ENCODE measurements around the gene C22orf15.

C22orf15 gene

GRCh38 chr22:23754220-23754919, 8.4 kb upstream of the C22orf15 start, which contains the start of gene VPREB3:
TSS of gene VPREB3 (minus strand) at chr22:23754425. CDS start at chr22:23754363, 62 bp downstream.
- Histone ChIP-seq H3K4me3 (ENCODE audit: low read length) (0 out of 2 replicates have a peak within 1 kb of the TSS, but pooled peaks have one; percentile 91), H3K27me3 (ENCODE audit: low read depth, low read length) (no peaks in the 10 kb centered on the region), H3K9ac (ENCODE audit: low read length) (peak within 1 kb of the TSS; percentile 87; the same call in 1 of the 2 replicates), H3K4me1 (ENCODE audit: low read length) (peaks cover 37% of the 10 kb centered on the region), H3K27ac (ENCODE audit: low read length) (0 out of 2 replicates have a peak within 1 kb of the TSS, but pooled peaks have one; percentile 76), H2AFZ (ENCODE audit: low read depth, low read length) (no peak within 1 kb of the TSS), H3K9me3 (ENCODE audit: insufficient read depth, low read length) (no peaks in the 10 kb centered on the region), H4K20me1 (ENCODE audit: insufficient read depth, low read length) (no peaks in the 10 kb centered on the region), H3K36me3 (replicated peaks; ENCODE audit: low read depth, low read length) (no peaks in the 10 kb centered on the region), H3K4me2 (ENCODE audit: low read length) (peak within 1 kb of the TSS; percentile 98), H3K79me2 (ENCODE audit: low read length) (no peaks in the 10 kb centered on the region)
- no peak for TF ChIP-seq CTCF (IDR thresholded peaks at IDR 0.05; ENCODE audit: low read depth, low read length)

GRCh38 chr22:23754980-23755636, 7.7 kb upstream of the C22orf15 start:
- Histone ChIP-seq H3K27ac (ENCODE audit: low read length) (no peak overlapping the region), H3K4me3 (ENCODE audit: low read length) (no peak overlapping the region), H3K36me3 (replicated peaks; ENCODE audit: low read depth, low read length) (no peaks in the 10 kb centered on the region), H3K4me1 (ENCODE audit: low read length) (peaks cover 32% of the 10 kb centered on the region), H3K4me2 (ENCODE audit: low read length) (no peak overlapping the region), H2AFZ (ENCODE audit: low read depth, low read length) (no peak overlapping the region), H3K27me3 (ENCODE audit: low read depth, low read length) (no peaks in the 10 kb centered on the region), H3K9ac (ENCODE audit: low read length) (no peak overlapping the region), H3K79me2 (ENCODE audit: low read length) (no peaks in the 10 kb centered on the region), H3K9me3 (ENCODE audit: insufficient read depth, low read length) (no peaks in the 10 kb centered on the region), H4K20me1 (ENCODE audit: insufficient read depth, low read length) (no peaks in the 10 kb centered on the region)
- TF ChIP-seq EZH2phosphoT487 (IDR thresholded peaks at IDR 0.05; ENCODE audit: low read depth) (no peak), CTCF (IDR thresholded peaks at IDR 0.05; ENCODE audit: low read depth, low read length) (no peak)

- Histone ChIP-seq H2AFZ (ENCODE audit: low read depth, low read length) (no peak overlapping the region), H3K36me3 (replicated peaks; ENCODE audit: low read depth, low read length) (no peaks in the 10 kb centered on the region), H3K27ac (ENCODE audit: low read length) (no peak overlapping the region), H3K4me2 (ENCODE audit: low read length) (no peak overlapping the region), H3K4me3 (ENCODE audit: low read length) (no peak overlapping the region), H4K20me1 (ENCODE audit: insufficient read depth, low read length) (no peaks in the 10 kb centered on the region), H3K79me2 (ENCODE audit: low read length) (no peaks in the 10 kb centered on the region), H3K4me1 (ENCODE audit: low read length) (peaks cover 28% of the 10 kb centered on the region), H3K9me3 (ENCODE audit: insufficient read depth, low read length) (no peaks in the 10 kb centered on the region), H3K9ac (ENCODE audit: low read length) (no peak overlapping the region), H3K27me3 (ENCODE audit: low read depth, low read length) (no peaks in the 10 kb centered on the region)
- no peak for TF ChIP-seq EZH2phosphoT487 (IDR thresholded peaks at IDR 0.05; ENCODE audit: low read depth)
- TF ChIP-seq CTCF (IDR thresholded peaks at IDR 0.05; ENCODE audit: low read depth, low read length) = no peak
Observed at GRCh38 chr22:23755711-23756110, 7.1 kb upstream of the C22orf15 start.

GRCh38 chr22:23756891-23757290, 5.9 kb upstream of the C22orf15 start:
- H3K9ac ChIP-seq (ENCODE audit: low read length) = no peak overlapping the region
- H3K4me2 ChIP-seq (ENCODE audit: low read length) = no peak overlapping the region

More at GRCh38 chr22:23756891-23757290, 5.9 kb upstream of the C22orf15 start:
- Histone ChIP-seq H3K9me3 (ENCODE audit: insufficient read depth, low read length) (no peaks in the 10 kb centered on the region), H3K79me2 (ENCODE audit: low read length) (no peaks in the 10 kb centered on the region), H3K36me3 (replicated peaks; ENCODE audit: low read depth, low read length) (no peaks in the 10 kb centered on the region), H3K4me3 (ENCODE audit: low read length) (no peak overlapping the region), H3K27ac (ENCODE audit: low read length) (no peak overlapping the region), H4K20me1 (ENCODE audit: insufficient read depth, low read length) (no peaks in the 10 kb centered on the region), H2AFZ (ENCODE audit: low read depth, low read length) (no peak overlapping the region), H3K27me3 (ENCODE audit: low read depth, low read length) (no peaks in the 10 kb centered on the region), H3K4me1 (ENCODE audit: low read length) (peaks cover 24% of the 10 kb centered on the region)
- TF ChIP-seq CTCF (IDR thresholded peaks at IDR 0.05; ENCODE audit: low read depth, low read length) (no peak), EZH2phosphoT487 (IDR thresholded peaks at IDR 0.05; ENCODE audit: low read depth) (no peak)

Measured in OCI-LY3 (cell line).